KOPT-K1 (cell line): ENCODE data around the gene RND2.

Experiments used
- H3K27ac ChIP-seq: fragments of 200-600 bp; sonication (generic); 2 replicates; pipeline ENCODE4 v1.5.1; 2016; ENCODE audit warnings: antibody characterized with exemption, mild to moderate bottlenecking, low read depth, low read length; ENCODE audit not compliant: poor library complexity, severe bottlenecking
- H3K36me3 ChIP-seq: fragments of 200-600 bp; sonication (generic); 2 replicates; pipeline ENCODE4 v1.5.1; 2017; ENCODE audit warnings: antibody characterized with exemption, mild to moderate bottlenecking, low read length, moderate library complexity; ENCODE audit not compliant: insufficient read depth
- H3K9me3 ChIP-seq: fragments of 200-600 bp; sonication (generic); 2 replicates; pipeline ENCODE4 v1.5.1; 2017; ENCODE audit warnings: antibody characterized with exemption, low read length, mild to moderate bottlenecking; ENCODE audit not compliant: insufficient read depth, poor library complexity, severe bottlenecking

Gene RND2

DNA sequence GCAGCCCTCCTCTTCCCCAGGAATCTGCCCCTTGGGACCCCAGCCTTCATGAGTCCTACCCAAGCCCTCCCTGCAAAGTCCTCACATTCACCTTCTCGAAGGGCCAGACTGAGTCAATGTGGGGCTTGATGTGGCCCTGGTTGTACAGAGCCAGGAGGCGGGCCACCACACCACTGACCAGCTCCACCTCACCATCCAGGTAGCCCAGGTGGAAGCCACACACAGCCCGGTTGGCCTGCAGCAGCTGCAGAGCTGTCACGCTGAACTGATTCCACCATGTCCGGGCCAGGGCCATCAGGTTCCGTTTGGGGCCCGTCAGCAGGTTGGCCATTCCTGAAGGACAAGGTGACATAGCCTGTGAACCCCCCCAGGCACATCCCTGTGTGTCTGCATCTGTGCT is 8.8 kb upstream of the RND2 start:
- Histone ChIP-seq H3K27ac (no peak overlapping the region), H3K9me3 (no peaks in the 10 kb centered on the region), H3K36me3 (peaks cover 43% of the 10 kb centered on the region)

DNA sequence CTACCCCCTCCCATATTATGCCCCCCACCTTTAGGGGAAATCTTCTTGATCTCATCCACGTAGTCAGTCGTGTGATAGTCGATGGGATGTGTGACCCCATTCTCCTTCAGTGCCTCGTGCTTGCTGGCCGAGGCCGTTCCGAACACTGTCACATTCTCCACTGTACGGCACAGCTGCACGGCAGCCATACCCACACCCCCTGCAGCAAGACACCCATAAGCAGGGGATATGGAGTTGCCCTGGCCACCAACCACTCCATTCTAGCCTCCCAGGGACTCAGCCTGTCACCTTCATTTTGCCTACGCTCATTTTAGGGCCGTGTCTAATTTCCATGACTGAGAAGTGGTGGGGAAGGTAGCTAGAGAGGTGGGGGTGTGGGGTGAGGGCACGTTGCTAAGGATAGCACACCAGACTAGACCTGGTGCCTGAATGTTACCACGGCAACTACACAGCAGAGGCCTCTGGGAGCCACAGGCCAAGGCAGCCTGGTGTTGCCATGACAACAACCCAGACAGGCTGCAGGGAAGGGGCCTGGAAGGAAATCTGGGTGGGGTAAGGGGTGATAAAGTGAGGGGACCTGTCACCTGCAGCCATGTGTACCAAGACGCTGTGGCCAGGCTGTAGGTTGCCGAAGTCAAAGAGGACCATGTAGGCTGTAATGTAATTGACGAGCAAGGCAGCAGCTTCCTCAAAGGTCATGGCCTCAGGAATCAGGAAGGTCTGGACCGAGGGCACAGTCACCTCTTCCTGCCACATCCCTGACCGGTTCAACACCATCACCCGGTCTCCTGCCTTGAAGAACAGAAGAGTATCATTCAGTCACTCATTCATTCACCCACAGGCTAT is 6.8 kb upstream of the RND2 start:
- peaks cover 40% of the 10 kb centered on the region for H3K36me3 ChIP-seq
- H3K9me3 ChIP-seq, result no peaks in the 10 kb centered on the region
- H3K27ac ChIP-seq, result peak overlapping the region; percentile 70

DNA sequence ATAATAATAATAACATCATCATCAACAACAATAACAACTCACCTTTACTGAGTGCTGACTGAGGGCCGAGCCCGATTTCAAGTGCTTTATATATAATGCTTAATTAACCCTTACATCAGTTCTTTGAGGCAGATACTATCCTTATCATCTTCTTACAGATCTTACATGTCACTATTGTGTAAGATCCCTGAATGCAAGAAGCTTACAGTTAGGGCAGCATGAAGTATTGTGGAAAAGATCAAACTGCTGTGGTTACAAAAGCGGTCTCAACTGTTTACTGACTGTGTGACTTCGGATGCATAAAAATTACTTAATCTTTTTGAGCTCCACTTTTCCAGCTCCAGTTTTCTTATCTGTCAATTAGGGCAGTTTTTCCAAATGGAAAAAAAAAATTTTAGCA is 6.1 kb upstream of the RND2 start:
- Histone ChIP-seq H3K36me3 (peaks cover 33% of the 10 kb centered on the region), H3K27ac (peak overlapping the region; percentile 70)

DNA sequence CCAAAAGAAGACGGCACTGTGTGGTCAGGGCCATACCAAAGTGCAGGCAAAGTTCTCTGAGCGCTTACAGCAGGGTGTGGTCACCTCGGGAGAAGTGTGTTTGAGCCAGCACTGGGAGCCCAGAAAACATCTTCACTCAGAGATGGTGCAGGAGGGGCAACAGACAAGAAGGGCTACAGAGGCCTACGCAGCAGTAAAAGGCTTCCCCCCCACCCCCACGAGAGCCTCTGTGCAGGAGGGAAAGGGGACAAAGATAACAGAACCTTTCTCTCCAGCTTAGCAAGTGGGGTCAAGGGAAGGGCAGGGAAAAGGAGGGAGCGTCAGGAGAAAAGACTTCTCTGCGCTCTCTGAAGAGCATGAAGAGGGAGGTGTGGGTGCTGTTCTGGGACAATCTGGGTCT is 5.6 kb upstream of the RND2 start:
- Histone ChIP-seq H3K36me3 (peaks cover 28% of the 10 kb centered on the region), H3K9me3 (no peaks in the 10 kb centered on the region), H3K27ac (peak overlapping the region; percentile 70)

More for the DNA sequence above, 6.1 kb upstream of the RND2 start:
- no peaks in the 10 kb centered on the region for H3K9me3 ChIP-seq

DNA sequence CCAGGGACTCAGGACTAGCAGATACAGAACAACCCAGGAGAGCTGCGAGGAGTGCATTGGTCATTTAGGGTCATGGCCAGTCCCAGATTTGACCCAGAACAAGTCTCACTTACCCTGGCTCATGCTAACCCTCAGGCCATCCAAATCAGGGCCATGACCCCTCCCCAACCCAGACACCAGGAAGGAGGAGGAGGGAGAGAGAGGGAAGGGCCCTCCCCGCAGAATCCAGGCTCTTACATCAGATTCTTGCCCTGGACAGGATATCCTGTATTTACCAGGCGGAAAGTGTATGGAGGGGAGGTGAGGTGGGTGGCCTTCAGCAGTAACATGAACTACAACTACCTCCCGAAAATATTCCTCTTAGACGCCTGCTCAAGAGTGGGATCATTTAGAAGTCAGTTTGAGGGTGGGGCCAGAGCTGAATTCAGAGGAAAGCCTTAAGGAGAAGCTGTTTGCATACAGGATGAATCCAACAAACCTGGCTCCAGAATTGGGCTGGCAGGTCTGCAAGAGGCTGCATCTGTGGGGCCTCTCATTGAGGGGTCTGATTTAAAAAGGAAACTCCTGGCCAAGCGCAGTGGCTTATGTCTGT is 4.9 kb upstream of the RND2 start:
- H3K9me3 ChIP-seq, result no peaks in the 10 kb centered on the region
- peak overlapping the region; percentile 70 for H3K27ac ChIP-seq
- peaks cover 21% of the 10 kb centered on the region for H3K36me3 ChIP-seq

DNA sequence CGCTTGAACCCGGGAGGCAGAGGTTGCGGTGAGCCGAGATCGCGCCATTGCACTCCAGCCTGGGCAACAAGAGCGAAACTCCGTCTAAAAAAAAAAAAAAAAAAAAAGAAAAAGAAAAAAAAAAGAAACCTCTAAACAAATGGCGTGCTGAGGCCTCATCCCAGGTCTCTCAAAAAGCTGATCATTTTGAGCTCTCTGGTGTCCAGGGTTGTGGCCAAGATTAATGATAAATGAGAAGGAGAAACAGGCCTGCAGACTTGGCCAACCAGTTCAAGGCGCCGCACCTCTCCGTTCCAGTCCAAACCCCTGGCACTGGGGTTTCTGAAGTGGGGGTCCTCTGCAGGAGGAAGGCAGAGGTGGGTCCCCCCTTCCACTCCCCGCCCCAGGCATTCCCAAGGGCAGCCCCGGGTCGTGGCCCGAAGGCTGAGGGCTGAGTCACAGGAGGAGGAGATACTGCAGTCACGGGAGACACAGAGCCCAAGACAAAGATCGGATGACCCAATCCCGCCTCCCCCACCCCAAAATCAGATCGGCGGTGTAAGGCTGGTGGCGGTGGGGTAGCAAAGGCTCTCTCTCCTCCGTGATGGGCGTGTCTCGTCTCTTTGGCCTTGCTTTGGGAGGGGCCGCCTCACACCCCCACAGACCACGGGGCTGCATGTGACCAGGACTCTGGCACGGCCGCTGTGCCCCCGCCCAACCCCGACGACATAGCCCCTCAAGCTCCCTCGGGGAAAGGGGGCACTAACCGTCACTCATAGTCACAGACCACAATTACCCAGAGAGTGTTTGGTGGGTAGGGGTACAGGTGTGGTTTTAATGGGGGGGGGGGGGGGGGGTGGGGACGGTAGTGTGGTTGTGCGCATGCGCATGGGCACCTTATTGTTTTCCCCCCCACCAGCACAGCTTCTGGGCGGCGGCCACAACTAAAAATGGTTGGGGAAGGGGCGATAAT is 4.0 kb upstream of the RND2 start:
- Histone ChIP-seq H3K9me3 (no peaks in the 10 kb centered on the region), H3K36me3 (peaks cover 12% of the 10 kb centered on the region), H3K27ac (peak overlapping the region; percentile 81)

DNA sequence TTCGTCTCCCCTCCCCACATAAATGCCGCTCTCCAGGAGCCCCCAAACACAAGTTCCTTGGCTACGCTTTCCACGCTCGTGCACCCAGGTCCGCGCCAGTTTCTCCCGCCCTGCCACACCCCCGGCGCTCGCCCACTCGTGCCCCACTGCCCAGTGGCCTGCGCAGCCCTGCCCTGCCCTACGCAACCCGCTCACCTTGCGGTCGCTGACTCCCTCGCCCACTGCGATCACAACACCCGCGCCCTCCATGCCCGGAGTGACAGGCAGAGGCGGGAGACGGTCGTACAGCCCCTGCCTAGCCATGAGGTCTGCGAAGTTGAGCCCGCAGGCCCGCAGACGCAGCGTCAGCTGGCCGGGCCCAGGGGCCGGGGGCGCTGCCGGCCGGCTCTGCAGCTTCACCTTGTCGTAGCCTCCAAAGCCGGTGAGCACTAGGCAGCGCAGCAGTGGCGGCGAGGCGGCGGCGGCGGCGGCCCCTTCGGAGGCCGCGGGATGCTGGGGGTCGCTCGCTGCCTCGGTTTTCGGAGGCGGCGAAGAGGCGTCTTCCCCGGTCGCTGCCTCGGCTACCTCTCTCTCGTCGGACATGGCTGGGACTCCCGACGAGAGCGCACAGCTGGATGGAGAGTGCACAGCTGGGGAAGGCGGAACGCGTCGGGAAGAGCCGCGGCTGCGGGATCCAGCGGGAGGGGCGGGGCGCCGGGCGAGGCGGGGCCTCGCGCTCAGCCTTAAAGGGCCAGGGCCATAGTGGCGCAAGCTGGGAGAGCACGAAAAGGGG is 3.1 kb upstream of the RND2 start, which contains the start of gene VAT1:
VAT1 (minus strand) TSS at position 645 of the 772 bp plus-strand sequence; CDS start at position 582, 63 bp downstream.
- Histone ChIP-seq H3K27ac (peak within 1 kb of the TSS; percentile 81), H3K36me3 (peaks cover 6% of the 10 kb centered on the region), H3K9me3 (no peaks in the 10 kb centered on the region)

DNA sequence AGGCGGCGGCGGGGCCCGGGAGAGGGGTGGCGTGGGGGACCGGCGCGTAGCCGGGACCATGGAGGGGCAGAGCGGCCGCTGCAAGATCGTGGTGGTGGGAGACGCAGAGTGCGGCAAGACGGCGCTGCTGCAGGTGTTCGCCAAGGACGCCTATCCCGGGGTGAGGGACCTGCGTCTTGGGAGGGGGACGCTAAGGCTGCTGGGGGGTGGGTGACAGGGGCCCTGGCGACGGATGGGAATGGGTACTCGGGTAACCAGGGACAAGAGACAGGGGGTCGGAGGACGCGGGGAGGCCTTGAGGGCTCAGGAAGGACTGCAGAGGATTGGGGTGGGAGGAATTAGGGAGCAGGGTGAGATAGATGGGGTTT is 243 bp downstream of the RND2 start:
- Histone ChIP-seq H3K27ac (no peak overlapping the region), H3K9me3 (no peaks in the 10 kb centered on the region), H3K36me3 (no peaks in the 10 kb centered on the region)

DNA sequence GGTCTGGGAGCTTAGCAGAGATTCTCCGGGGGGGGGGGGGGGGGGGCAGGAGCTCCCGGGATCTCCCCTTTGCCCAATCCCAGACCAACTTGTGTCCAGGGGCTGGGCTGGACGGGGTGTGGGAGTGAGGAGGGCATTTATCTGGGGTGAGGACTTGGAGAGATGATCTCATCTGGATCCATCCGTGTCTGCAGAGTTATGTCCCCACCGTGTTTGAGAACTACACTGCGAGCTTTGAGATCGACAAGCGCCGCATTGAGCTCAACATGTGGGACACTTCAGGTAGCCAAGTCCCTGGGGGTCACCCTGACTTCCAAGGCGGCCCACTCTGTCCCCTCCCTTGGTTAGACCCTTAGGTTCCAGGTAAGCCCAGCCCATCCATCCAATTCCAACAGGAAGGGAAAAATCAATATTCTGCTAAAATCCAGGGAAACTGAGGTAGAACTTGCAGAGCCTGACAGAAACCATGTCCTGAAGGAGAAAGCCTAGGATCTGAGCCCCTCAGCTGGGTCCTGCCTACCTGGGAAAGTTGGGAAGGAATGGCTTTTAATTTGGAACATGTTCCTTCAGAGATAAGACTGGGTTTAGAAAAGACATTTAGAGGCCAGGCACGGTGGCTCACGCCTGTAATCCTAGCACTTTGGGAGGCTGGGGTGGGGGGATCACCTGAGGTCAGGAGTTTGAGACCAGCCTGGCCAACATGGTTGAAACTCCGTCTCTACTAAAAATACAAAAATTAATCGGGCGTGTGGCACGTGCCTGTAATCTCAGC is 921 bp downstream of the RND2 start:
- Histone ChIP-seq H3K27ac (no peak overlapping the region), H3K36me3 (no peaks in the 10 kb centered on the region), H3K9me3 (no peaks in the 10 kb centered on the region)

DNA sequence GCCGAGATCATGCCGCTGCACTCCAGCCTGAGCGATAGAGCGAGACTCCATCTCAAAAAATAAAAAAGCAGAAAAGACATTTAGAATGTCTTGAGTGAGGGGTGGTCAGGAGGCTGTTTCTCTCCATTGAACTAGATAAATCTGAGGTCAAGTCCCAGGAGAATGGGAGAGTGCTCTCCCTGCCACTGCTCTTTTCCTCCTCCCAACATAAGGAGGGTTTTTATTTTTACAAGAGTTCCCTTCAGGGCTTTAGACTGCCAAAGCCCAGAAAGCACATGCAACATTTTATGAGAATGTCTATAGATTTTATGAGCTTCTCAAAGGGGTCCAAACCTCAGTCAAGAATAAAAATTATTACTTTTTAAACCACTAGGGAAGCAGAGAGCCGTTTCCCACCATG is 1.6 kb downstream of the RND2 start:
- no peak overlapping the region for H3K27ac ChIP-seq

DNA sequence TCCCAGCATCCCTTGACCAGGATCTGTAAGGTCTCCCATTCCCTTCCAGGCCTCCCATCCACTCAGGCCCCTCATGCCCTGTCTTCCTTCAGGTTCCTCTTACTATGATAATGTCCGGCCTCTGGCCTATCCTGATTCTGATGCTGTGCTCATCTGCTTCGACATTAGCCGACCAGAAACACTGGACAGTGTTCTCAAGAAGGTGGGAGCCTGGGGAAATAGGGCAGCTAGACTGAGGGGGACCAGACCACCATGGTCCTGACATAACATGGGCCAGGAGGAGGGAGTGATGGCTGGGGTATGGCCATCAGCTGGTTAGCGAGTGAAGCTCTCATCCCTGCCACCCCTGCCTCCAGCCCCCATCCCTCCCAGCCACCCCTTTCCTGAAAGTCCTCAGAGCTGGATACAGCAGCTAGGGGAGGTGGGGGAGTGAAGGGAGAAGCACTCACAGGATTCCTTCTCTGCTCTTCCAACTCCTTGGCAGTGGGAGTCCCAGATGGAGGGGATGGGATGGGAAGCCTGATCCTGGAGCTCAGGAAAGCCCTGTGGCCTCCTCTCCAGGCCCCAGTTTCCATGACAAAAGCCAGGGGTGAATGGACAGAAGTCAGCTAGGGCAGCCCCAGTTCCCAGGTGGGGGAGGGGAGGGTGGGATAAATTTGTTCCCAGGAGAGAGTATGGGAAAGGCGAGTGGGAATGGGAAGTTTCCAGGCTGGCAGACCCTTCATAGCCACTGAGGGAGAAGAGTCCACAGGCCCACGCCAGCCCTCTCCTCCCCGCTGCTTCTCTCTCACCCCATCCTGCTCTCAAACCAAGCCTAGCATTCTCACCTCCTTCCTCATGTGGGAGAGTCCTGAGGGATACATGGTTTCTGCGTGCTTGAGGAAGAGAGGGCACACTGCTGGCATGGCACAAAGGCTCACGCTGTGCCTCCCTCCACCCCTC is 2.3 kb downstream of the RND2 start:
- no peaks in the 10 kb centered on the region for H3K36me3 ChIP-seq
- H3K9me3 ChIP-seq, result no peaks in the 10 kb centered on the region
- no peak overlapping the region for H3K27ac ChIP-seq

More for the DNA sequence above, 1.6 kb downstream of the RND2 start:
- Histone ChIP-seq H3K9me3 (no peaks in the 10 kb centered on the region), H3K36me3 (no peaks in the 10 kb centered on the region)

DNA sequence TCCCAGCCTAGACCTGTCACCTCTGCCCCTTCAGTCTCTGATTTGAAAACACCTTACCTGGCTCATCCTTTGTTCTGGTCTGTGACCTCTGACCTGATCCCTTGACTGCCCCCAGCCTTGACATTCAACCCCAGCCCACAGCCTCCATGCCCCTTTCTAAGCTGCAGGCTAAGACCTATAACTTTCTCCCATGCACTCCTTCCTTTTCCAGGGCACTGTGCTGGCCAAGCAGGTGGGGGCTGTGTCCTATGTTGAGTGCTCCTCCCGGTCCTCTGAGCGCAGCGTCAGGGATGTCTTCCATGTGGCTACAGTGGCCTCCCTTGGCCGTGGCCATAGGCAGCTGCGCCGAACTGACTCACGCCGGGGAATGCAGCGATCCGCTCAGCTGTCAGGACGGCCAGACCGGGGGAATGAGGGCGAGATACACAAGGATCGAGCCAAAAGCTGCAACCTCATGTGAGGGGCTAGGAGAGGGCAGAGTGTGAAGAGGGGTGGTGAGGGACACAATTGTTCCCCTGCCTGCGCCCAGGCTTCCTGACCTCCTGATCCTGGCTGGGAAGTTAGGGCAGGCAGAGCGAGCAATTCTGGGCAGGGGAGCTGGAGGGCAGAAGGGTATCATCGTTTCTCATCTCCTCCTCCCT is 3.3 kb downstream of the RND2 start:
- Histone ChIP-seq H3K27ac (no peak overlapping the region), H3K36me3 (no peaks in the 10 kb centered on the region), H3K9me3 (no peaks in the 10 kb centered on the region)
